ENCODE measurements around the gene ZIC4.

Gene ZIC4

GRCh38 chr3:147414390-147415138, 8.2 kb upstream of the ZIC4 start:
- no peak for DNase-seq
- no peak for TF ChIP-seq GATA1 (IDR thresholded peaks at IDR 0.05; ENCODE audit: low read depth, low read length)
- no peak for TF ChIP-seq POLR2A (IDR thresholded peaks at IDR 0.05; ENCODE audit: low read length)

GRCh38 chr3:147413686-147414389, 7.5 kb upstream of the ZIC4 start:
- no peak for TF ChIP-seq GATA1 (IDR thresholded peaks at IDR 0.05; ENCODE audit: low read depth, low read length)
- no peak for TF ChIP-seq POLR2A (IDR thresholded peaks at IDR 0.05; ENCODE audit: low read length)
- DNase-seq: no peak

- TF ChIP-seq GATA1 (IDR thresholded peaks at IDR 0.05; ENCODE audit: low read depth, low read length) (no peak), POLR2A (IDR thresholded peaks at IDR 0.05; ENCODE audit: low read length) (no peak)
- DNase-seq: no peak
Observed at GRCh38 chr3:147412917-147413685, 6.8 kb upstream of the ZIC4 start.

GRCh38 chr3:147412261-147412916, 6.0 kb upstream of the ZIC4 start:
- no peak for DNase-seq
- TF ChIP-seq GATA1 (IDR thresholded peaks at IDR 0.05; ENCODE audit: low read depth, low read length) (no peak), POLR2A (IDR thresholded peaks at IDR 0.05; ENCODE audit: low read length) (no peak)

GRCh38 chr3:147411815-147412241, 5.5 kb upstream of the ZIC4 start:
- DNase-seq: no peak
- no peak for TF ChIP-seq POLR2A (IDR thresholded peaks at IDR 0.05; ENCODE audit: low read length)
- TF ChIP-seq GATA1 (IDR thresholded peaks at IDR 0.05; ENCODE audit: low read depth, low read length): no peak

GRCh38 chr3:147411238-147411814, 5.0 kb upstream of the ZIC4 start:
- TF ChIP-seq GATA1 (IDR thresholded peaks at IDR 0.05; ENCODE audit: low read depth, low read length): no peak
- no peak for TF ChIP-seq POLR2A (IDR thresholded peaks at IDR 0.05; ENCODE audit: low read length)
- DNase-seq: no peak

GRCh38 chr3:147410526-147411237, 4.3 kb upstream of the ZIC4 start:
- no peak for TF ChIP-seq POLR2A (IDR thresholded peaks at IDR 0.05; ENCODE audit: low read length)
- TF ChIP-seq GATA1 (IDR thresholded peaks at IDR 0.05; ENCODE audit: low read depth, low read length): no peak
- DNase-seq: peak in 1 of 2 experiments; percentile 25

GRCh38 chr3:147410116-147410525, 3.8 kb upstream of the ZIC4 start:
- DNase-seq: no peak
- TF ChIP-seq POLR2A (IDR thresholded peaks at IDR 0.05; ENCODE audit: low read length) (no peak), GATA1 (IDR thresholded peaks at IDR 0.05; ENCODE audit: low read depth, low read length) (no peak)

- TF ChIP-seq POLR2A (IDR thresholded peaks at IDR 0.05; ENCODE audit: low read length) (no peak), GATA1 (IDR thresholded peaks at IDR 0.05; ENCODE audit: low read depth, low read length) (no peak)
- DNase-seq: no peak
Observed at GRCh38 chr3:147409143-147410115, 3.1 kb upstream of the ZIC4 start, which contains the start of gene ZIC1. ZIC1 (plus strand) TSS chr3:147409365; CDS start chr3:147410113, 748 bp downstream.

GRCh38 chr3:147408188-147409100, 2.1 kb upstream of the ZIC4 start:
- DNase-seq: no peak
- TF ChIP-seq GATA1 (IDR thresholded peaks at IDR 0.05; ENCODE audit: low read depth, low read length) (no peak), POLR2A (IDR thresholded peaks at IDR 0.05; ENCODE audit: low read length) (no peak)
